Glutamatergic neuron (in vitro differentiated cells): ENCODE results near the gene CFC1. TPM values are rescaled to one million over a fixed set of nuclear protein-coding genes. Genes with fewer than 3 reads are reported as not detected.
"Not testable (repeated sequence)": the region's sequence is repeated elsewhere in the genome, so short reads cannot be mapped to it uniquely, and the experiment has no call there.

ENCODE experiments used
- DNase-seq: peaks from one replicate; pipeline ENCODE4 v3.0.0; 2022
- H3K27ac Mint-ChIP-seq: one replicate; pipeline ENCODE4 v1.8.0; 2020; ENCODE audit warnings: mild to moderate bottlenecking, mixed read lengths, inconsistent platforms; ENCODE audit not compliant: unreplicated experiment
- H3K27me3 Mint-ChIP-seq: one replicate; pipeline ENCODE4 v1.8.0; 2020; ENCODE audit warnings: mild to moderate bottlenecking, moderate library complexity, mixed read lengths, inconsistent platforms; ENCODE audit not compliant: unreplicated experiment
- H3K36me3 Mint-ChIP-seq: one replicate; pipeline ENCODE4 v1.8.0; 2020; ENCODE audit warnings: mild to moderate bottlenecking, mixed read lengths, inconsistent platforms; ENCODE audit not compliant: unreplicated experiment
- H3K4me1 Mint-ChIP-seq: one replicate; pipeline ENCODE4 v1.8.0; 2020; ENCODE audit warnings: mild to moderate bottlenecking, low read depth, mixed read lengths, inconsistent platforms; ENCODE audit not compliant: unreplicated experiment
- H3K4me3 Mint-ChIP-seq: one replicate; pipeline ENCODE4 v1.8.0; 2020; ENCODE audit warnings: mild to moderate bottlenecking, mixed read lengths, inconsistent platforms; ENCODE audit not compliant: unreplicated experiment
- H3K9me3 Mint-ChIP-seq: one replicate; pipeline ENCODE4 v1.8.0; 2020; ENCODE audit warnings: mild to moderate bottlenecking, moderate library complexity, mixed read lengths, inconsistent platforms; ENCODE audit not compliant: unreplicated experiment
- total RNA-seq: library from RNA; stranded (reverse); fragmentation: NEBNext Ultra II Directional; extraction: Animal tissue kit (Norgen Biotek cat#: 25700); gene quantifications from one replicate; pipeline ENCODE4 v1.2.1, GENCODE V29; 2021; ENCODE audit not compliant: unreplicated experiment

The CFC1 gene
- total RNA-seq, 1 donor from 2014 or later: 1.8 TPM

GRCh38 chr2:130577559-130577958, 21.8 kb downstream of the CFC1 start:
- not testable (repeated sequence) for H3K27ac Mint-ChIP-seq, H3K9me3 Mint-ChIP-seq, H3K36me3 Mint-ChIP-seq, H3K4me1 Mint-ChIP-seq, DNase-seq, H3K4me3 Mint-ChIP-seq, H3K27me3 Mint-ChIP-seq

- DNase-seq, H3K9me3 Mint-ChIP-seq, H3K4me3 Mint-ChIP-seq, H3K36me3 Mint-ChIP-seq, H3K27me3 Mint-ChIP-seq, H3K4me1 Mint-ChIP-seq, H3K27ac Mint-ChIP-seq: not testable (repeated sequence)
These were observed 23.1 kb downstream of the CFC1 start for GRCh38 chr2:130576209-130576784.

GRCh38 chr2:130574230-130574629, 25.1 kb downstream of the CFC1 start:
- not testable (repeated sequence) for DNase-seq, H3K27ac Mint-ChIP-seq, H3K9me3 Mint-ChIP-seq, H3K4me1 Mint-ChIP-seq, H3K36me3 Mint-ChIP-seq, H3K4me3 Mint-ChIP-seq, H3K27me3 Mint-ChIP-seq

- not testable (repeated sequence) for H3K4me3 Mint-ChIP-seq, H3K27ac Mint-ChIP-seq, H3K27me3 Mint-ChIP-seq, H3K36me3 Mint-ChIP-seq, H3K4me1 Mint-ChIP-seq, H3K9me3 Mint-ChIP-seq, DNase-seq
These were observed 27.4 kb downstream of the CFC1 start for GRCh38 chr2:130571929-130572328.

GRCh38 chr2:130566165-130566564, 33.2 kb downstream of the CFC1 start:
- H3K27ac Mint-ChIP-seq, H3K36me3 Mint-ChIP-seq, DNase-seq, H3K9me3 Mint-ChIP-seq, H3K27me3 Mint-ChIP-seq, H3K4me1 Mint-ChIP-seq, H3K4me3 Mint-ChIP-seq: not testable (repeated sequence)

- DNase-seq: not testable (repeated sequence)
These were observed 42.9 kb downstream of the CFC1 start for GRCh38 chr2:130556441-130556840.

GRCh38 chr2:130554178-130554577, 45.2 kb downstream of the CFC1 start:
- H3K27ac Mint-ChIP-seq, H3K27me3 Mint-ChIP-seq, H3K4me3 Mint-ChIP-seq, H3K36me3 Mint-ChIP-seq, H3K9me3 Mint-ChIP-seq, DNase-seq, H3K4me1 Mint-ChIP-seq: not testable (repeated sequence)

More at GRCh38 chr2:130556441-130556840, 42.9 kb downstream of the CFC1 start:
- H3K36me3 Mint-ChIP-seq, H3K9me3 Mint-ChIP-seq, H3K4me1 Mint-ChIP-seq, H3K27ac Mint-ChIP-seq, H3K4me3 Mint-ChIP-seq, H3K27me3 Mint-ChIP-seq: not testable (repeated sequence)

- not testable (repeated sequence) for H3K4me3 Mint-ChIP-seq, H3K9me3 Mint-ChIP-seq, H3K27me3 Mint-ChIP-seq, DNase-seq, H3K27ac Mint-ChIP-seq, H3K36me3 Mint-ChIP-seq, H3K4me1 Mint-ChIP-seq
These were observed 49.9 kb downstream of the CFC1 start for GRCh38 chr2:130549475-130549874.

- H3K36me3 Mint-ChIP-seq, H3K4me1 Mint-ChIP-seq, H3K27ac Mint-ChIP-seq, H3K4me3 Mint-ChIP-seq, H3K9me3 Mint-ChIP-seq, H3K27me3 Mint-ChIP-seq, DNase-seq: not testable (repeated sequence)
These were observed 51.0 kb downstream of the CFC1 start for GRCh38 chr2:130548418-130548817.

GRCh38 chr2:130544978-130545377, 54.4 kb downstream of the CFC1 start:
- DNase-seq: not testable (repeated sequence)

GRCh38 chr2:130543785-130544528, 55.4 kb downstream of the CFC1 start:
- H3K4me1 Mint-ChIP-seq, DNase-seq, H3K27ac Mint-ChIP-seq, H3K36me3 Mint-ChIP-seq, H3K9me3 Mint-ChIP-seq, H3K27me3 Mint-ChIP-seq, H3K4me3 Mint-ChIP-seq: not testable (repeated sequence)

More at GRCh38 chr2:130544978-130545377, 54.4 kb downstream of the CFC1 start:
- not testable (repeated sequence) for H3K27me3 Mint-ChIP-seq, H3K4me1 Mint-ChIP-seq, H3K27ac Mint-ChIP-seq, H3K4me3 Mint-ChIP-seq, H3K9me3 Mint-ChIP-seq, H3K36me3 Mint-ChIP-seq

- not testable (repeated sequence) for H3K27ac Mint-ChIP-seq, H3K4me3 Mint-ChIP-seq, DNase-seq, H3K36me3 Mint-ChIP-seq, H3K9me3 Mint-ChIP-seq, H3K4me1 Mint-ChIP-seq, H3K27me3 Mint-ChIP-seq
These were observed 56.6 kb downstream of the CFC1 start for GRCh38 chr2:130542789-130543188.
